ENCODE data around the gene DKK2. TPM values are rescaled to one million over a fixed set of nuclear protein-coding genes. Genes with fewer than 3 reads are reported as not detected.

The DKK2 gene
- total RNA-seq, 2 donors from 2014 or later, result not detected

- Histone ChIP-seq H3K9ac (ENCODE audit: extremely low read depth, low read length, poor library complexity, severe bottlenecking) (no peak overlapping the region), H3K9me3 (ENCODE audit: control insufficient read depth, low read length) (no peaks in the 10 kb centered on the region), H3K27me3 (ENCODE audit: control insufficient read depth, insufficient read depth, low read length, poor library complexity, severe bottlenecking) (no peaks in the 10 kb centered on the region), H3K36me3 (ENCODE audit: control insufficient read depth, insufficient read depth, low read length) (no peaks in the 10 kb centered on the region), H3K4me3 (ENCODE audit: low read length) (no peak overlapping the region), H3K27ac (ENCODE audit: low read depth, low read length) (no peak overlapping the region), H3K4me1 (ENCODE audit: control insufficient read depth, insufficient read depth, low read length) (no peaks in the 10 kb centered on the region)
- no peaks in the 10 kb centered on the region for H3K27me3 Mint-ChIP-seq (ENCODE audit: insufficient read depth)
- WGBS, 2 experiments (ENCODE audit: insufficient coverage in 1 of 2, insufficient read length in 1 of 2), result 86 to 100% methylated on average over 1 of the region's 2 CpGs
- H3K27ac Mint-ChIP-seq, result no peak overlapping the region
- peaks cover 3% of the 10 kb centered on the region for H3K9me3 Mint-ChIP-seq
- no peak for TF ChIP-seq CTCF (conservative IDR thresholded peaks at IDR 0.05)
- DNase-seq, result no peak
- no peaks in the 10 kb centered on the region for H3K4me1 Mint-ChIP-seq
- no peaks in the 10 kb centered on the region for H3K36me3 Mint-ChIP-seq (ENCODE audit: low read depth)
- no peak overlapping the region for H3K4me3 Mint-ChIP-seq
These were observed 84.2 kb downstream of the DKK2 start for GRCh38 chr4:106951891-106952290.

- TF ChIP-seq CTCF (conservative IDR thresholded peaks at IDR 0.05), result no peak
- no peak overlapping the region for H3K27ac ChIP-seq (ENCODE audit: low read depth, low read length)
- H3K27me3 ChIP-seq (ENCODE audit: control insufficient read depth, insufficient read depth, low read length, poor library complexity, severe bottlenecking), result no peaks in the 10 kb centered on the region
- no peaks in the 10 kb centered on the region for H3K27me3 Mint-ChIP-seq (ENCODE audit: insufficient read depth)
- H3K4me1 ChIP-seq (ENCODE audit: control insufficient read depth, insufficient read depth, low read length), result no peaks in the 10 kb centered on the region
- no peaks in the 10 kb centered on the region for H3K36me3 Mint-ChIP-seq (ENCODE audit: low read depth)
- peaks cover 1% of the 10 kb centered on the region for H3K4me1 Mint-ChIP-seq
- H3K27ac Mint-ChIP-seq, result no peak overlapping the region
- no peak overlapping the region for H3K4me3 ChIP-seq (ENCODE audit: low read length)
- H3K9me3 ChIP-seq (ENCODE audit: control insufficient read depth, low read length), result no peaks in the 10 kb centered on the region
- 90% methylated on average over 1 of the region's 1 CpG; no CpG with 5 or more reads in 1 of the 2 experiments for WGBS, 2 experiments (ENCODE audit: insufficient coverage in 1 of 2, insufficient read length in 1 of 2)
- H3K9me3 Mint-ChIP-seq, result no peaks in the 10 kb centered on the region
- H3K9ac ChIP-seq (ENCODE audit: extremely low read depth, low read length, poor library complexity, severe bottlenecking), result no peak overlapping the region
- no peak for DNase-seq
- H3K4me3 Mint-ChIP-seq, result no peak overlapping the region
- H3K36me3 ChIP-seq (ENCODE audit: control insufficient read depth, insufficient read depth, low read length), result no peaks in the 10 kb centered on the region
These were observed 94.3 kb downstream of the DKK2 start for GRCh38 chr4:106941841-106942240.

GRCh38 chr4:106930522-106930921 is 105.6 kb downstream of the DKK2 start:
- no peak for TF ChIP-seq CTCF (conservative IDR thresholded peaks at IDR 0.05)
- no peak overlapping the region for H3K27ac Mint-ChIP-seq
- H3K27ac ChIP-seq (ENCODE audit: low read depth, low read length), result no peak overlapping the region
- no peak overlapping the region for H3K9ac ChIP-seq (ENCODE audit: extremely low read depth, low read length, poor library complexity, severe bottlenecking)
- H3K4me3 ChIP-seq (ENCODE audit: low read length), result no peak overlapping the region
- H3K27me3 ChIP-seq (ENCODE audit: control insufficient read depth, insufficient read depth, low read length, poor library complexity, severe bottlenecking), result no peaks in the 10 kb centered on the region
- H3K4me1 Mint-ChIP-seq, result no peaks in the 10 kb centered on the region
- H3K36me3 Mint-ChIP-seq (ENCODE audit: low read depth), result no peaks in the 10 kb centered on the region
- no peaks in the 10 kb centered on the region for H3K9me3 ChIP-seq (ENCODE audit: control insufficient read depth, low read length)
- DNase-seq, result no peak
- H3K4me3 Mint-ChIP-seq, result no peak overlapping the region
- 79 to 83% methylated on average over 6 of the region's 6 CpGs for WGBS, 2 experiments (ENCODE audit: insufficient coverage in 1 of 2, insufficient read length in 1 of 2)
- no peaks in the 10 kb centered on the region for H3K27me3 Mint-ChIP-seq (ENCODE audit: insufficient read depth)
- H3K36me3 ChIP-seq (ENCODE audit: control insufficient read depth, insufficient read depth, low read length), result no peaks in the 10 kb centered on the region
- H3K9me3 Mint-ChIP-seq, result no peaks in the 10 kb centered on the region
- no peaks in the 10 kb centered on the region for H3K4me1 ChIP-seq (ENCODE audit: control insufficient read depth, insufficient read depth, low read length)

Measured in endodermal cell (in vitro differentiated cells).